Endothelial cell of hepatic sinusoid (primary cell): ENCODE data around the gene SPDYE2.
"Not testable (repeated sequence)": the region's sequence is repeated elsewhere in the genome, so short reads cannot be mapped to it uniquely, and the experiment has no call there.

ENCODE experiments used
- in situ Hi-C: cut with HindIII; loops from 2 replicates; pipeline ENCODE4 v1.10.0; 2017; ENCODE audit warnings: low sequenced_read_pairs

The SPDYE2 gene

GRCh38 chr7:102535062-102535615 is 15.9 kb upstream of the SPDYE2 start:
- in situ Hi-C loops, result not testable (repeated sequence)

GRCh38 chr7:102540604-102541003 is 10.4 kb upstream of the SPDYE2 start:
- in situ Hi-C loops, result not testable (repeated sequence)

- in situ Hi-C loops, result not testable (repeated sequence)
Measured at GRCh38 chr7:102542083-102542482, 8.9 kb upstream of the SPDYE2 start.

- in situ Hi-C loops, result not testable (repeated sequence)
Measured at GRCh38 chr7:102542771-102543170, 8.3 kb upstream of the SPDYE2 start.

- in situ Hi-C loops, result not testable (repeated sequence)
Measured at GRCh38 chr7:102543596-102543995, 7.4 kb upstream of the SPDYE2 start, which contains the start of gene UPK3BL2. TSS of gene UPK3BL2 (minus strand) at chr7:102543696. CDS start at chr7:102543636, 60 bp downstream.

- in situ Hi-C loops, result not testable (repeated sequence)
Measured at GRCh38 chr7:102544372-102544771, 6.7 kb upstream of the SPDYE2 start.

DNA sequence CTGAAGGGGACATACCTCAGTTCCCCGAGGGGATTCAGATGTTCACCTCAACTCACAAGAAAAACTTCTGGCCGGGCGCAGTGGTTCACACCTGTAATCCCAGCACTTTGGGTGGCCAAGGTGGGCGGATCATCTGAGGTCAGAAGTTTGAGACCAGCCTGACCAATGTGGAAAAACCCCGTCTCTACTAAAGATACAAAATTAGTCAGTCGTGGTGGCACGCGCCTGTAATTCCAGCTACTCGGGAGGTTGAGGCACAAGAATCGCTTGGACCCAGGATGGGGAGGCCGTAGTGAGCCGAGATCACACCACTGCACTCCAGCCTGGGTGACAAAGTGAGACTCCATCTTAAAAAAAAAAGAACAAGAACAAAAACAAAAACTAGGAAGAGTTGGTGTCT is 5.7 kb upstream of the SPDYE2 start:
- in situ Hi-C loops, result not testable (repeated sequence)

- in situ Hi-C loops, result not testable (repeated sequence)
Measured at GRCh38 chr7:102546353-102546752, 4.7 kb upstream of the SPDYE2 start.

- in situ Hi-C loops, result not testable (repeated sequence)
Measured at GRCh38 chr7:102568620-102569019, 17.6 kb downstream of the SPDYE2 start.

DNA sequence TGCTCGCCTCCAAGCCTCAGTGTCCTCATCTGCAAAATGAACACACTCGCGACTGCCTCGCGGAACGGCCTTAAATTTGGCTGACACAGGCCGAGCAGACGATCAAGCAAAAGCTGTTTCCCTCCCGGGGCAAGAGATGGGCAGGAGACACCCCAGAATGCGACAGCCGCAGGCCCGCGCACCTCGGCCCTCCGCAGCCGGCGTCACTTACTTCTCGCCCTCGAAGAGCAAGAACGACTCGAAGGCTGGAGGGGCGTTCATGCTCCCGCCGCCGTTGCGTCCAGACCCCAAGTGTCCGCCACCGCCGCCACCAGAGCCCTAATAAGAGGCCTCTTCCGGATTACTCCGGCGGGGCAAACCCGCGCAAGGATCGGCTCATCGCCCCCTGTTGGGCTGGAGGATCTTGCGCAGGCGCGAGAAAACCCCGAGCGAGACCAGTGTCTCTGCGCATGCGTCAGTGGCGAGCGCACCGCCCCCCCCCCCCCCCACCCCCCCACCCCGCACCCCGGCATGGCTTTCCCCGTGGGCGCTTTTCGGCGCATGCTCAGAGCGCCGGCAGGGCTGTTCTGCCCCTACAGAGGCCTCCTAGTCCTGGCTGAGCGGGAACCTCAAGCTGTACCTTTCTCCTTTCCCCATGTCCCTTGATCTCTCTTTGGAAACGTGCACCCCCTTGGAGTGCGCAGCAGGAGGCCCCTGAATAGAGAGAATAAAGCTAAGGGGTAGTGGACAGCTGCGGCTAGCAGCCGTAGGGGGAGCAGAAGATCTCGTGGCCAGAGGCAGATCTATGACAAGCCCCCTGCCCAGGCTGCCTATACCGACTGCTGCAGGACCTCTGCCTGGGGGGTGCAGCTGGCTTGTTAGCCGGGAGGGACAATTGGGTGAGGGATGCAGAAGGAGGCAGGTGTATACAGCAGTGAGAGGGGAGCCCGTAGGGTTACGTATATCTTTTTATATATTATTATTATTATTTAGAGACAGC is 21.5 kb downstream of the SPDYE2 start, which contains the start of gene POLR2J3:
Gene POLR2J3 (minus strand): TSS at position 323 of the 979 bp plus-strand sequence. CDS start 62 bp downstream, at position 261.
- in situ Hi-C loops, result not testable (repeated sequence)

DNA sequence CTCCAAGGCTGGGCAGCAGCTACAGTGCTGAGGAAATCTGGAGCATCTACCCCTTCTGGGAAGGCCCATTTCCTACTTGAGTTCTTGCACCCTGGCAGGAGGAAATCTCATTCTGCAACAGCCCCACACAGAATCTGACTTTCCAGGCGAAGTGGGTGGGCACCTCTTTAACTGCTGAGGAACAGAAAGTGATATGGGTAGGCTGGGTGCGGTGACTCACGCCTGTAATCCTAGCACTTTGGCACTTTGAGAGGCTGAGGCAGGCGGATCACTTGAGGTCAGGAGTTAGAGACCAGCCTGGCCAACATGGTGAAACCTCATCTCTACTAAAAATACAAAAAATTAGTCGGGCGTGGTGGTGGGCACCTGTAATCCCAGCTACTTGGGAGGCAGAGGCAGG is 23.6 kb downstream of the SPDYE2 start:
- in situ Hi-C loops, result not testable (repeated sequence)

DNA sequence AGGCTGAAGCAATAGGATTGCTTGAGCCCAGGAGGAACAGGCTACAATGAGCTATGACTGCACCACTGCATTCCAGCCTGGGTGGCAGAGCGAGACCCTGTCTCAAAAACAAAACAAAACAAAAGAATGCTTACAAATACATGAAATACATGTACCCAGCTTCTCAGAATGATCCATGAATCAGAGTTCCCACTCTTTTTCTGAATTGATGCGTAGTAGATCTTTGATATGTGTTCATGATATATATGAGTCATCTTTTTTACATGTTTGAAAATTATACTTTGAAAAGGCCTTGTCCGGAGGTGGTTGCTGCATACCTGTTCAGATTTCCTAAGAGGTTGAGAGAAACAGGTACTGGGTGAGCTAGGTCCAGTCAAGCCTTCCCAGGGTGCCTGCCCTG is 25.3 kb downstream of the SPDYE2 start:
- in situ Hi-C loops, result not testable (repeated sequence)

DNA sequence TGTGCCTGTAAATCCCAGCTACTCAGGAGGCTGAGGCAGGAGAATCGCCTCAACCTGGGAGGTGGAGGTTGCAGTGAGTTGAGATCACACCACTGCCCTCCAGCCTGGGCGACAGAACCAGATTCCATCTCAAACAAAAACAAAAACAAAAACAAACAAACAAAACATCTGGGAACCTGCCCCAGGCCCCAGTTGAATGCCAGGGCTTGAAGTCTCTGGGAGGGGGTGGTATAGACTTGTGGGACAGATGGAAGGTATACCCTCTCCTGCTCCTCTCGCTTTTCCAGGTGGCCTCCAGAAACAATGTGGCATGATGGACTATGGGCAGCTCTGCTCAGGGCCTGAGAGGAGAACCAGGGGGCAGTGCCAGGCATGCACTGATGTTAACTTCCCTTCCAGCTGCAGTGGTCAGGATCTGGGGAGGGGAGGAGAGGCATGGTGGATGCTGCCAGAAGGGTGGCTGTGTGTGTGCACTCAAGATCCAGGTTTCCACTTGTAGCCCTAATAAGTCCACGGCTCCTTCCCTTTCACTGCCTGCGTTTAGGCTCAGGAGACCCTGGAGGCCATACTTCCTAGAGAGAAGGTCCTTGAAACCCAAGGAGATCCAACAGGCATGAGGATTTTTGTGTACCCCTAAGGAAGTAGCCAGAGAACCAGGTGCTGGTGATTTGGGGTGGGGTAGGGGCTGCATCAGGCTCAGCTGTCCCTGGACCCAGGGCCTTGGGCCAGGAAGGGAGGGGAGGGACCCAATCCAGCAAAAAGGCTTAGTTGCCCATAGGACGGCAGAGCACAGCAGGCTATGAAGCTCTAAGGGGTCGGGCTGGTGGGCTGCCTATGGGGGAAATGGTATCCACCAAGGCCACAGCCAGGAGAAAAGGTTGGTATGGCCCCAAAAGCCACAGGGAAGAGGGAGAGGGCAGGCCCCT is 26.6 kb downstream of the SPDYE2 start:
- in situ Hi-C loops, result not testable (repeated sequence)

- in situ Hi-C loops, result not testable (repeated sequence)
Measured at GRCh38 chr7:102578486-102578885, 27.5 kb downstream of the SPDYE2 start.

DNA sequence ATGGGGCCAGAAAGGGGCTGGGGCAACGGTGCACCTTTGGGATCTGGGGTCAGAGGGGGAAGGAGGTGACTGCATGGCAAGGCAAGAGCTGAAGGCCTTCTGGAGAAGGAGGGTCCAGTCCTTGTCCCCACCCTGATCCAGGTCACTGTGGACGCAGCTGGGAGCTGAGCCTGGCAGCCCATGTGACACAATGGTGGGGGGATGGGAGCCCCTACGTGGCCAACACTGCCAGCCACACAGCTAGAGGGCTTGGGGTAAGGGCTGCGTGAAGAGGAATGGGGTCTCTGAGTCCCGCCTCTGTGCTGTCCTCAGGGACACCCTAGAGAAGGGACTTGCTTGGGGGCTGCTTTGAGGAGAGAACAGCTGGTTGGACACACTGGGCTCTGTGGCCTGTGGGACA is 30.7 kb downstream of the SPDYE2 start:
- in situ Hi-C loops, result not testable (repeated sequence)

- in situ Hi-C loops, result not testable (repeated sequence)
Measured at GRCh38 chr7:102583495-102583894, 32.5 kb downstream of the SPDYE2 start.

DNA sequence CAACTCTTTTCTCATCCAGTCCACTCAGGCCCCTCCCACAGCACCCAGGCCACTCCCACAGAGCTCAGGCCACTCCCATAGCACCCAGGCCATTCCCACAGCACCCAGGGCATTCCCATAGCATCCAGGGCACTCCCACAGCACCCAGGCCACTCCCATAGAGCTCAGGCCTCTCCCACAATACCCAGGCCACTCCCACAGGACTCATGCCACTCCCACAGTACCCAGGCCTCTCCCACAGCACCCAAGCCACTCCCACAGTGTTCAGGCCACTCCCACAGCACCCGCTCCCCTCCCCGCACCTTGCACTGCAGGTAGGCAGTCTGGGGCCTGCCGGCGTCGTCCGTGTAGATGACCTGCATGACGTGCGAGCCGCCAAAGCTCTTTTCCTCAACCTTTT is 38.8 kb downstream of the SPDYE2 start:
- in situ Hi-C loops, result not testable (repeated sequence)

DNA sequence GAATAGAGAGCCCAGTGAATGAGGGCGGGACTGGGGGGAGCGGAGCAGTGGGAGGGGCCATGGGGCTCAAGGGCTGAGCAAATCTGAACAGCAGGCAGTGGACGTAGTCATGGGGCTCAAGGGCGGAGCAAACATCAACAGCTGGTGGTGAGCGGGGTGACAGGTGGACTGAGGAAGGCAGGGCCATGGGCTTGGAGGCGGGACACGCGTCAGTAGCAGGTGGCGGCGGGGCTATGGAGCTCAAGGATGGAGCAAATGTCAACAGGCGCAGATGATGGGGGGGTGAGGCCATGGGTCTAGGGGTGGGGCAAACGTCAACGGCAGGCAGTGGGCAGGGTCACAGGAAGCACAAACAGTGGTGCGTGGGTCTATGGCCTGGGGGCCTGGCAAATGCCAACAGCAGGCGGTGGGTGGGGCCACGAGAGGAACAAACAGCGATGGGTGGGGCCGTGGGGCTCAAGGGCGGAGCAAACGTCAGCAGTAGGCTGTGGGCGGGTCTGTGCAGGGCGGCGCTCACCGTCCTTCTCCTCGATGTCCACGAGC is 41.5 kb downstream of the SPDYE2 start:
- in situ Hi-C loops, result not testable (repeated sequence)

- in situ Hi-C loops, result not testable (repeated sequence)
Measured at GRCh38 chr7:102593637-102594334, 42.8 kb downstream of the SPDYE2 start.

- in situ Hi-C loops, result not testable (repeated sequence)
Measured at GRCh38 chr7:102596036-102596435, 45.0 kb downstream of the SPDYE2 start.
